Measurements from ENCODE around the gene IQSEC3.

DNA sequence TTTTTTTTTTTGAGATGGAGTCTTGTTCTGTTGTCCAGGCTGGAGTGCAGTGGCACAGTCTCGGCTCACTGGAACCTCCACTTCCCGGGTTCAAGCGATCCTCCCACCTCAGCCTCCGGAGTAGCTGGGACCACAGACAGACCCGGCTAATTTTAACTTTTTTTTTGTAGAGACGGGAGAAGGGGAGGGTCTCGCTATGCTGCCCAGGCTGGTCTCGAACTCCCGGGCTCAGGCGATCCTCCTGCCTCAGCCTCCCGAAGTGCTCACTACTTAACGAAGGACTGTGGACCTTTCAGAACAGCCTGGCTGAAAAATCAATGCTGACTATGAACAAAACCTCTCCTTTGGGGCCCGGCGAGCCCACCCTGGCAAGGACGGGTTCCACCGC is 136.5 kb downstream of the IQSEC3 start:
- TF ChIP-seq, protein P1, sequence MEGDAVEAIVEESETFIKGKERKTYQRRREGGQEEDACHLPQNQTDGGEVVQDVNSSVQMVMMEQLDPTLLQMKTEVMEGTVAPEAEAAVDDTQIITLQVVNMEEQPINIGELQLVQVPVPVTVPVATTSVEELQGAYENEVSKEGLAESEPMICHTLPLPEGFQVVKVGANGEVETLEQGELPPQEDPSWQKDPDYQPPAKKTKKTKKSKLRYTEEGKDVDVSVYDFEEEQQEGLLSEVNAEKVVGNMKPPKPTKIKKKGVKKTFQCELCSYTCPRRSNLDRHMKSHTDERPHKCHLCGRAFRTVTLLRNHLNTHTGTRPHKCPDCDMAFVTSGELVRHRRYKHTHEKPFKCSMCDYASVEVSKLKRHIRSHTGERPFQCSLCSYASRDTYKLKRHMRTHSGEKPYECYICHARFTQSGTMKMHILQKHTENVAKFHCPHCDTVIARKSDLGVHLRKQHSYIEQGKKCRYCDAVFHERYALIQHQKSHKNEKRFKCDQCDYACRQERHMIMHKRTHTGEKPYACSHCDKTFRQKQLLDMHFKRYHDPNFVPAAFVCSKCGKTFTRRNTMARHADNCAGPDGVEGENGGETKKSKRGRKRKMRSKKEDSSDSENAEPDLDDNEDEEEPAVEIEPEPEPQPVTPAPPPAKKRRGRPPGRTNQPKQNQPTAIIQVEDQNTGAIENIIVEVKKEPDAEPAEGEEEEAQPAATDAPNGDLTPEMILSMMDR (IDR thresholded peaks at IDR 0.05): no peak
- no peak for TF ChIP-seq POLR2A (IDR thresholded peaks at IDR 0.05)

Data from body of pancreas (tissue), 4 donors.